Kidney epithelial cell (primary cell): ENCODE results near the gene CDK5RAP1. TPM values are rescaled to one million over a fixed set of nuclear protein-coding genes. Genes with fewer than 3 reads are reported as not detected.

Experiments
- DNase-seq: peaks from one replicate; pipeline ENCODE4 v3.0.0-alpha.2; 2010; ENCODE audit warnings: low read depth
- H3K27me3 ChIP-seq: 2 replicates; pipeline ENCODE4 v1.6.0; 2011; ENCODE audit warnings: low read length; ENCODE audit not compliant: control insufficient read depth, insufficient read depth
- H3K36me3 ChIP-seq: 2 replicates; pipeline ENCODE4 v1.5.1; 2011; ENCODE audit warnings: low read length; ENCODE audit not compliant: control insufficient read depth, insufficient read depth
- H3K4me3 ChIP-seq: 2 replicates; pipeline ENCODE4 v1.5.1; 2011; ENCODE audit warnings: low read depth, mild to moderate bottlenecking, control low read depth, low read length
- CTCF ChIP-seq: IDR thresholded peaks from 2 replicates; pipeline ENCODE4 v1.5.1; 2011; ENCODE audit warnings: mild to moderate bottlenecking, moderate library complexity, low read length, control low read depth, inconsistent platforms; ENCODE audit not compliant: insufficient read depth, poor library complexity, severe bottlenecking
- total RNA-seq: library from RNA; depleted of rRNA; stranded (reverse); fragments of >200 nt; gene quantifications from 2 replicates; pipeline ENCODE4 v1.2.3, GENCODE V29; 2015

Gene CDK5RAP1
- total RNA-seq, 1 donor from 2014 or later = 39.4 TPM

GRCh38 chr20:33337531-33338165 lies 63.7 kb downstream of the CDK5RAP1 start:
- Histone ChIP-seq H3K36me3 (no peaks in the 10 kb centered on the region), H3K4me3 (no peak overlapping the region), H3K27me3 (peaks cover 3% of the 10 kb centered on the region)
- no peak for TF ChIP-seq CTCF
- no peak for DNase-seq

- H3K36me3 ChIP-seq = no peaks in the 10 kb centered on the region
- H3K4me3 ChIP-seq = no peak overlapping the region
- TF ChIP-seq CTCF = no peak
- peaks cover 3% of the 10 kb centered on the region for H3K27me3 ChIP-seq
- no peak for DNase-seq
These were observed 64.2 kb downstream of the CDK5RAP1 start for GRCh38 chr20:33337119-33337518.

GRCh38 chr20:33336375-33336774 lies 64.9 kb downstream of the CDK5RAP1 start:
- TF ChIP-seq CTCF = no peak
- H3K27me3 ChIP-seq = peaks cover 3% of the 10 kb centered on the region
- H3K4me3 ChIP-seq = no peak overlapping the region
- no peak for DNase-seq
- H3K36me3 ChIP-seq = no peaks in the 10 kb centered on the region

GRCh38 chr20:33334111-33334510 lies 67.2 kb downstream of the CDK5RAP1 start:
- Histone ChIP-seq H3K4me3 (no peak overlapping the region), H3K27me3 (peaks cover 5% of the 10 kb centered on the region), H3K36me3 (no peaks in the 10 kb centered on the region)
- no peak for DNase-seq
- no peak for TF ChIP-seq CTCF

- TF ChIP-seq CTCF = no peak
- H3K27me3 ChIP-seq = peaks cover 6% of the 10 kb centered on the region
- H3K36me3 ChIP-seq = no peaks in the 10 kb centered on the region
- DNase-seq = no peak
- no peak overlapping the region for H3K4me3 ChIP-seq
These were observed 67.7 kb downstream of the CDK5RAP1 start for GRCh38 chr20:33333616-33334015.

GRCh38 chr20:33332905-33333456 lies 68.3 kb downstream of the CDK5RAP1 start:
- Histone ChIP-seq H3K36me3 (no peaks in the 10 kb centered on the region), H3K27me3 (peaks cover 9% of the 10 kb centered on the region), H3K4me3 (no peak overlapping the region)
- TF ChIP-seq CTCF = no peak
- no peak for DNase-seq
